Stomach (tissue), 4 donors: Measurements from ENCODE around the gene DPT.

ENCODE experiments used
- CTCF ChIP-seq, 7 experiments: fragments of 450-650 bp in 4 of 7; fragments of 200-600 bp in 3 of 7; sonication (generic) in 3 of 7; IDR thresholded peaks; one replicate each; pipeline ENCODE4 v1.5.1; 2016 to 2019; ENCODE audit warnings: antibody characterized with exemption in 7 of 7, control low read depth in 2 of 7, mild to moderate bottlenecking in 1 of 7
- POLR2A ChIP-seq, 4 donors: fragments of 450-650 bp; IDR thresholded peaks; one replicate each; pipeline ENCODE4 v1.6.1; 2016; ENCODE audit warnings: antibody characterized with exemption in 4 of 4, control low read depth in 2 of 4, mild to moderate bottlenecking in 1 of 4, moderate library complexity in 1 of 4
- POLR2AphosphoS5 ChIP-seq, 3 donors: sonication (generic); formaldehyde crosslinking; IDR thresholded peaks; one replicate each; pipeline ENCODE4 v1.6.1; 2016; ENCODE audit warnings: antibody characterized with exemption in 3 of 3

DNA sequence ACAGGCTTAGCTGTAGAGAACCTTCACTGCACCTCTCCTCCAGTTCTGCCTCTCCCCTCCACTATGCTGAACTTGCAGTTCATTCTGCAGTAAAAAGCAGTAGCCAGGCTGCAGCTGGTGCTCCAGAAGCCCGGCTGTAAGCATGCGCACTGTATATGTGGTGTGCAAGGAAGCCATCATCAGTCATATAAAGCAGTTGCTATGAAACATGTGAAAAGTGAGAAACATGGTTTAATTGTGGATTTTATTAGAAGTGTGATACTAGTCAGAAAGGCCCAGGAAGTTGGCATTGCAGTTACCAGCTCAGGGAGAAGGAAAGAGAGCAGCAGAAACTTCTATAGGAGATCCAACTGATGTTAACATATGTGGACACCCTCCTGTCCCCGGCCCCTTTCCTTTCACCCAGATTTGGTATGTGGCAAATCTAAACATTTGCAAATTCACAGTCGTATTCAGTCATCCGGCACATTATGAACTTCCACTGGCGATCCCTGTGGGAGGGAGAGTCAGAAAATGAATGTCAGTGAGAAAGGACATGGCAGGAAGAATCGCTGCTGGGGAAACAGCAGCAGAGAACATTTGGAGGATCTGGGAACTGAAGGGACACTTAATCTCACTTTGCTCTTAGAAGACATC, 32.8 kb downstream of the DPT start:
- TF ChIP-seq CTCF (IDR thresholded peaks at IDR 0.05) (no peak), POLR2A (IDR thresholded peaks at IDR 0.05) (no peak), POLR2AphosphoS5 (IDR thresholded peaks at IDR 0.05) (no peak)
